GM21423 (cell line): ENCODE data around the gene PNPLA2.
A peak's percentile ranks its signal among the peaks of the same experiment; 100 is the strongest.

ENCODE experiments used
- ATAC-seq: cut with Tn5 transposase; IDR thresholded peaks from one replicate; pipeline ENCODE4 v1.9.1; 2021; ENCODE audit warnings: mild to moderate bottlenecking, moderate library complexity; ENCODE audit not compliant: unreplicated experiment

PNPLA2 gene

DNA sequence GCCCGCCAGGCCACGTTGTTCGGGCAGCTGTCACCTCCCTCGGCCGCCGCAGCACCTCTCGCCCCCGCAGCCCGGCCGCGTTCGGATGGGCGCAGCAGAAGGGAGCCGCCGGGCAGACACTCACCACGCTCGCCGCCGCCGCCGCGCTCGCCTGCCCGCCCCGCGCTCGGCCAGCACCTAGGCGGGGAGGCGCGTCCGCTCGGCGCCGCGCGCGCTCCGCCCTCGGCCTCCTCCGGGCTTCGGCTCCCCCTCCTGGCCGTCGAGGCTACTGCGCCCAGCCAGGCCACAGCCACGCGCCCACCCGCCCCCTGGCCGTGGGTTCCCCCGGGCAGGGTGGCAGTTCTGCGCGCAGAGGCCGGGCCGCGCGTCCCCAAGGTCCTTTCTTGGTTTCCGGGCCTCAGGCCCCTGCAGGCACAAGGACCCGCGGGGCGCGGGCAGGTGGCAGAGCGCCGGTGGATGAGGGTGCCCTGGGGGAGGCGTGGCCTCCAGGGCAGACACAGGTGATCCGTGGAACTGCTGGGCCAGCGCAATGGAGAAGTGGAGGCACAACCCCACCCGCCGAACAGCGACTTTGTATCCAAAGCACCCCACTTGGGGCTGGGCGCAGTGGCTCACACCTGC, 20.5 kb upstream of the PNPLA2 start, which contains the start of gene SLC25A22:
TSS of gene SLC25A22 (minus strand) at position 189 of the 621 bp plus-strand sequence. CDS start 3,275 bp downstream, outside the sequence.
- peak; percentile 53 for ATAC-seq

DNA sequence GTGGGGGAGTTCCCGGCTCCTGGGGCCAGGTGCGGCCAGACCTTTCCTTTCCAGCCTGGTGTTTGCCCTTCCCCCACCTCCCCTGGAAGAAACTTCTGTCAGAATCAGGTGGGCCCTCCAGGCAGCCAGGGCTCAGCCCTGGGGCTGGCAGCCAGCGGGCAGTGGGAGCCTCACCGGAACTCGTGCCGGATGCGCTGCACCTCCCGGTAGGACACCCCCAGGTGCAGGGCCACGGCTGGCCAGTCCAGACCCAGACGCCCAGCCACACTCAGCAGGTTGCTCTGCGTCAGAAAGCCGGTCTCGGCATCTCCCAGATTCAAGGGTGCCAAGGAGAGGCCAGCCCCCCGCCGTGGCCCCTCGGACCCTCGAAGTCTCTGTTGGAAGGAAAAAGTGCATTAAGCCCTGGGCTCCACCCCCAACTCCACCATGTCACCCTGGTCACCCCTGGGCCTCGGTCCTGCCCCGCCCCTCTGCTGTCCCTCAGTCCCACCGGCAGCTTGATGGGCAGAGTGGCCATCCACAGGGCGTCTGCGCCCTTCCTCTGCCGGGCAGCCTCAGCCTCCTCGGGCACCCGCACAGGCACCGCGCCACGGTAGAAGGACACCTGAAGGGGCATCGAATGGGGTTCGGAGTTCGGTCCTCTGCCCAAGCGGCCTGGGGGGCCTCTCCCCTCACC, 18.9 kb upstream of the PNPLA2 start:
- ATAC-seq: no peak

DNA sequence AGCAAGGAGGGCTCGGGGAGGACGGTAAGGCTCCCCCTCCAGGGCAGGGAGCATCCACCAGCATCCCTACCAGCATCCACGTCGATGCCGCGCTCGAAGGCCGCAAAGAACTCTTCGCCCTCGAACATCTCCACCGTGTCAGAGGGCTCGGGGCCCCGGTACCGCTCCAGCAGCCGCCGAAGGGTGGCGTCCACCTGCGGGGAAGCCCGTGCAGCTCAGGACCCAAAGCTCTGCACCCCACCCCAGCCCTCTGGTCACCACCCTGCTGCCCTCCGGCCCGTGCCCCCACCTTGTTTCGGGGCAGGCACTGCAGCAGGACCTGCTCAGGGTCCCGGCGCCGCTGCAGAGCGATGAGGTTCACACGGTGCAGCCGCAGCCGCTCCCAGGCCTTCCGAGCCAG, 18.2 kb upstream of the PNPLA2 start:
- no peak for ATAC-seq

DNA sequence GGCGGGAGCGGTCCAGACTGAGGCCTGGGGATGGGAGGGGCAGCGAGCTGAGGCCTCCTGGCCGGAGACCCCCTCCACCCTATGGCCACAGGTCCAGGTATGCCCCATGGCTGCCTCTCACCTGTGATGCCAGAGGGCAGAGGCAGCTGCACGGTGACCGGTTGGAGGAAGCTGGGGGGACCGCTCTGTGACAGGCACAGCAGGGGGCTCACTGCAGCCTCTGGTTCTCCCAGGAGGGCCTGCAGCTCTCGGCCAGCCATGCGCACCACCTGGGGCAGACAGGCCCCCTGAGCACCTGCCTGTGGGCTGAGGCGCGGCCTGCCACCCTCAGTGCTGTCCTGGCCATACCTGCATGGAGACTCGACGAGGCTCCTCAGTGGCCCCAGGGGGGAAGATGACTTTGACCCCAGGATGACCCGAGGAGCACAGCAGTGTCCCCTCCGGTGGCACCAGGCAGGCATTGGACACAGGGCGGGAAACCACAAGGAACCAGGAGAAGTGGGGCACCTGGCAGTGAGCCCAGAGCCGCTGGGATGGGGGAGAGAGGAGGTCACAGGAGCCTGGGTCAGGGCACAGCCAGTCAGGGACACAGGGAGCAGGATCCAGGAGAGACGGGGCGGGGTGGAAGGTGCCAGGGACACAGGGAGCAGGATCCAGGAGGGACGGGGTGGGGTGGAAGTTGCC, 17.5 kb upstream of the PNPLA2 start:
- no peak for ATAC-seq

DNA sequence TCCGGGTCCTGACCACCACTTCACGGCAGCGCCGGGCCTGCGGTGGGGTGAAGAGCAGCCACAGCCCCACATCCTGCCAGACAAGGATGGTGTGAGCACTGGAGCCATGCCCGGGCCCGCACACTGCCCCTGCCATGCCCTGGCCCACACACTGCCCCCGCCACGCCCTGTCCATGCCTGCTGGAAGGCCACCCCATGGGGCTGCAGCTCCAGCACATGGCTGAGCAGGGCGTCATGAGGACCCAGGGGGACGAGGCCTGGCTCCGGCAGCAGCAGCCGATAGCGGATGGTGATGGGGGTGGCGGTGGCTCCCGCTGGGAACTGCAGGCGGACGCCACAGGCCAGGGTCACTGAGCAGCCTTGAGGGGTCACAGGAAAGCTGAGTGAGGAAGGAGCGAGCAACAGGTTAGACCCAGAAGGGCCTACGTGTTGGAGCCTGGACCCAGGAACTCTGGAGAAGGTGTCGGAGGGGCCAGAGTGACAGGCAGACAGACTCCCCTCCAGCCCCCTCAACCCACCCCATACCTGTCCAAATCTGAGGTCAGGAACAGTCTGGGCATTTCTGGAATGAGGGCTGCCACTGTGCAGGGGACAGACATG, 16.6 kb upstream of the PNPLA2 start:
- ATAC-seq: no peak

DNA sequence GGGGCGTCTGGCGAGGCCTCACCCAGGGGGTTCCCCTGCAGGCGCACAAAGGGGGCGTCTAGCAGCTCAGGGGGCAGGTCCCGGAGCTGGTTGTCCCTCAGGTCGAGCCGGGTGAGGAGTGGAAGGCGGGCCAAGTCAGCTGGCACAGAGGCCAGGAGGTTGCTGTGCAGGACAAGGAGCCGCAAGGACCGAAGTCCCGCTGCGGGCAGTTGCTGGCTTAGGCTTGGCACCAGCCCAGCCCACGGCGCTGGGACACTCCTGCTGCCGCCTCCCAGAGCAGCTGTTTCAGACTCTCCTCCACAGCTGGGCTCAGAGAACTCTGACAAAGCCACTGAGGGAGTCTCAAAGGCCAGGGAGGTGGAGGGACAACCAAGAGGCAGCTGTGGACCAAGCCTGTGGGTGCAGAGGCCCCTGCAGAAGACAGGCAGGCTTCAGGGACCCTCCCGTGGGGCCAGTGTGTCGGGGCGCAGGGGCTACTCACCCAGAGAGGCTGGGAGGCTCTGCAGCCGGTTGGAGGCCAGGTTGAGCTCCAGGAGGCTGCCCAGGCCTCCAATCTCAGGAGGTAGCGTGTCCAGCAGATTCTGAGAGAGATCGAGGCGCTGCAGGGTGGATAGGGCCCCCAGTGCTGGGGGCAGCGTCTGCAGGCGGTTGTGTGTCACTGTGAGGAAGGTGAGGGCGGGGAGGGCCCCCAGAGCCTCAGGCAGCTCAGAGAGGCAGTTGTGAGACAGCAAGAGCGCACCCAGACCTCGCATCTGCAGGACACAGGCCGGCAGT, 15.8 kb upstream of the PNPLA2 start:
- no peak for ATAC-seq

DNA sequence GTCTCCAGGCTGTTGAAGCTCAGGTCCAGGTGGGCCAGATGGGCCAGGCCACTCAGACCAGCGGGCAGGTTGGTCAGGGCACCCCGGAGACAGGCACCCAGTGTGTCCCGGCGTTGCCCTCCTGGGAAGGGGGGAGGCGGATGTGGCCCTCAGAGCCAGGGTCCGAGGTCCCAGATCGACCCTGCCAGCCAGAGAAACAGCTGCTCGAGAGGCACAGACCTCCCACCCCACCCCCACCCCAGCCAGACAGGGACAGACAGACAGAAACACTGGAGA, 15.3 kb upstream of the PNPLA2 start:
- no peak for ATAC-seq

DNA sequence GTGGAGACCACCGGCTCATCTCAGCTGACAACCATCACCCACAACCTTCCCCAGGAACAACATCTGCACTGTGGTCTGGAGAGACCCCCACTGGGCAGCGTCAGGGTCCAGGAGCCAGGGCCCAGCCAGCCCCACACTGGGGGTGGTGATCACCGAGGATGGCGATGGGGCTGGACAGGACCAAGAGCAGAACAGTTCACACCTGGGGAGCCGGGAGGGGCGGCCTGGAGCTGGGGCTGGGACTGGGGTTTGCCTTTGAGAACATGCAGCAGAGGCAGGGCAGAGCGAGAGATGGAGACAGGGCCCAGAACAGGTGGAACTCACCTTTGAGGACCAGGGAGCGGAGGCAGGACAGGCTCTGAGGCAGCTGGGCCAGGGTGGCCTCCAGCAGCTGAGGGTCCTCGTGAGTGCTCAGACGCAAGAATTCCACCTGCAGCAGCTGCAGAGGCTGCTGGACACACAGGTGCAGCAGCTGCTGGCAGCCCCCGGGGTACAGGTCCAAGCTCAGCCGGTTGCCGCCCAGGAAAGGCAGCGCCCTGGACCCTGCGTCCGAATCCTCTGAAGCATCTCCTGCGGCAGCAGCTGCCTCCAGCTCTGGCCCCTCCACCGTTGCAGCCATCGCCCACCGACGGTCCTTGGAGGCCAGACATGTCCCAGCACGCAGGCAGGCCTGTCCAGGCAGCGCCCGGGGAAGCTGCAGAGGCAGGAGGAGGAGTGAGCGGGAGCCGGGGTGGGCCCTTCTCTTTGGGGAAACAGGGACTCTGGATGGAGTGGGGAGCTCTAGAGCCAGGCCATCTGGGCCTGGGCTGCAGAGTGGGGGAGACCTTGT, 14.7 kb upstream of the PNPLA2 start:
- no peak for ATAC-seq

DNA sequence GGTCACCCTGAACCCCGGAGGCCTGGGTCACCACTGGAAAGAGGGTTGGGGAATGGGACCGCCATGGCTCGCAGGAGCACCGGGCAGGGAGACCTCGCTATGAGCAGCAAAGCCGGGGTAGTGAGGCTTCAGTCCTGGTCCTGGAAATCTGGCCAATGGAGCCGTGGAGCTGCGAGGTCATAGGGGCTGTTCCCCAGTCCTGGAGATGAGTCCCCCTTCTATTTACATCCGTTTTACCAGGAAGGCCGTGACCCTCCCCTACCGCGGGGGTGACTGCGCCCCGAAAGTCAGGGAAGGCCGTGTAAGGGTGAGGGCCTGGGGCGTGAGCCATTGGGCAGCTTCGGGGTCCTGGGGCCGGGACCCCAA, 14.1 kb upstream of the PNPLA2 start:
- ATAC-seq: no peak

DNA sequence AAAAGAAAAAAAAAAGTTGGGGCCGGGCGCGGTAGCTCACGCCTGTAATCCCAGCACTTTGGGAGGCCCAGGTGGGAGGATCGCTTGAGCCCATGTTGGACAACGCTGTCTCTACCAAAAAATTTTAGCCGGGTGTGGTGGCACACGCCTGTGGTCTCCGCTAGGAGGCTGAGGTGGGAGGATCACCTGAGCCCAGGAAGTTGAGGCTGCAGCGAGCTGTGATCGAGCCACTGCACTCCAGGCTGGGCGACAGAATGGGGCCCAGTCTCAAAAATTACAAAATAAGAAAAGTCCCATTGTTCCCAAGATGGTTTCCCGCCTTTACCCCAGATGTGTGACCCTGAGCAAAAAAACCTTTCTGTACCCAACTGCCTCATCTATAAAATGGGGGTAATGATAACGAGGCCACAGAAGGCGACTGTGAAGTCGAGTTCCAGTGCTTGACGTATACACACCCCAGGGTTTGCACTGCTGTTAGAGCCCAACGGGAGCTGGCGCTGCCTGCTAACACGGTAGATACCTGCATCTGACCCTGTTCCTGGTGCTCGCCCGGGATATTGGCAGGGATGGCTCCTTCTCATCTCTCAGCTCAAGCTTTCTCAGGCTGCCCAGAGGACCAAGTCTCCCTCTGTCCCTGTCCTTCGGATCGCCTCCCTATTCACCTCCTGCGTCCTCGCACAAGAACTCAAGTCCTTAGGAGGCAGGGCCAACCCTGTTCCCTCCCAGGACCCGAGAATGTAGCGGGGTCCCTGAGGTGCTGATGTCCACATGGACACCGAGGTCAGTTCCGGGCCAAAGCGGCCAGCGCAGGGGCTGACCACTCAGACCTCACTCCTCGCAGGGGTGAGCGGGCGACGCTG, 10.1 kb upstream of the PNPLA2 start:
- ATAC-seq: no peak

DNA sequence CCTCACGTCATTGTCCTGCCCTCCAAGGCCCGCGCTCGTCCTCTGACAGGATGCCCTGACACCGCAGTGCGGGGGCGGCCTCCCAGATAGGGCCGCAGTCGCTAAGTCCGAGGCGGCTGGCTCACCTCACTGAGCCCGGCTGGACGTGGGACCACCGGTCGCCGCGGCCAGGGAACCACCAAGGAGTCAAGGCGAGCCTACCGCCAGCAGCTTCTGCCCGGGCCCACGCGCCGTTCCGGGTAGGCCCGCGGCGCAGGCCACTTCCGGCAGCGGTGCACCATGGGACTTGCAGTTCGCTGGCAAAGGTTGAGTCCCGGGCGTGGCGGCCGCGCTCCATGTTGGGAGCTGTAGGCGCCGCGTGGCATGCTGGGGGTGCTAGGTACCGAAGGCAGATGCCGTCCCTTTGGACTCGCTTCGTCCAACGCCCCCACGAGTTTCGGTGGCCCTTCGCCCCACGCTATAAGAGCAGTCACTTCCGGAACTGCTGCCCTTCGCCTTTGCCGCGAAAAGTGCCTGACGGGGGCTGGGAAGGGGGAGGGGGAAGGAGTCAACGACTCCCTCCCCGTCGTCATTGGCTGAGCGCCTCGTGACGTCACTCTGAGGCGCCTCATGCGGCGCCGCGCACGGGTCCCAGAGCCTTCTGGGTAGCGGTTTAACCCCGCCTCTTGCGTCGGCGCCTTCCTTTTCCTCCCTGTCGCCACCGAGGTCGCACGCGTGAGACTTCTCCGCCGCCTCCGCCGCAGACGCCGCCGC, 9.3 kb upstream of the PNPLA2 start, which contains the start of gene RPLP2:
TSS of gene RPLP2 (plus strand) at position 681 of the 753 bp plus-strand sequence. CDS start 268 bp downstream, outside the sequence.
- peak; percentile 71 for ATAC-seq

DNA sequence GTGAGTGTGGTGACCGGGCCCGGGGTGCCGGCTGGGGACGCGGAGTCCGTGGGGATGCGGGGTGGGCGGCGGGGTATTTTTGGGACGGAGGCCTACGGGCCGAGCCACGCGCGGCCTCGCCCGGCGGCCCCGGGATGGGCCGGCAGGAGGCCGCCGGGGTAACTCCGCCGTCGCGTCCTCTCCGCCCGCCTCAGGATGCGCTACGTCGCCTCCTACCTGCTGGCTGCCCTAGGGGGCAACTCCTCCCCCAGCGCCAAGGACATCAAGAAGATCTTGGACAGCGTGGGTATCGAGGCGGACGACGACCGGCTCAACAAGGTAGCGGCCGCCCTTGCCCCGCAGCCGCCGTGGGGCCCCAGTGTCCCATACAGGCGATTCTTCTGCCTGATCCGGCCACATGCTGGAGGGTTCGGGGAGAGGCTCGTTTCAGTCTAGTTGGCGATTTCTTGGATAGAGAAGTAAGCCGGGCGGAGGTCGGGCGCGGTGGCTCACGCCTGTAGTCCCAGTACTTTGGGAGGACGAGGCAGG, 8.6 kb upstream of the PNPLA2 start:
- peak; percentile 5 for ATAC-seq

DNA sequence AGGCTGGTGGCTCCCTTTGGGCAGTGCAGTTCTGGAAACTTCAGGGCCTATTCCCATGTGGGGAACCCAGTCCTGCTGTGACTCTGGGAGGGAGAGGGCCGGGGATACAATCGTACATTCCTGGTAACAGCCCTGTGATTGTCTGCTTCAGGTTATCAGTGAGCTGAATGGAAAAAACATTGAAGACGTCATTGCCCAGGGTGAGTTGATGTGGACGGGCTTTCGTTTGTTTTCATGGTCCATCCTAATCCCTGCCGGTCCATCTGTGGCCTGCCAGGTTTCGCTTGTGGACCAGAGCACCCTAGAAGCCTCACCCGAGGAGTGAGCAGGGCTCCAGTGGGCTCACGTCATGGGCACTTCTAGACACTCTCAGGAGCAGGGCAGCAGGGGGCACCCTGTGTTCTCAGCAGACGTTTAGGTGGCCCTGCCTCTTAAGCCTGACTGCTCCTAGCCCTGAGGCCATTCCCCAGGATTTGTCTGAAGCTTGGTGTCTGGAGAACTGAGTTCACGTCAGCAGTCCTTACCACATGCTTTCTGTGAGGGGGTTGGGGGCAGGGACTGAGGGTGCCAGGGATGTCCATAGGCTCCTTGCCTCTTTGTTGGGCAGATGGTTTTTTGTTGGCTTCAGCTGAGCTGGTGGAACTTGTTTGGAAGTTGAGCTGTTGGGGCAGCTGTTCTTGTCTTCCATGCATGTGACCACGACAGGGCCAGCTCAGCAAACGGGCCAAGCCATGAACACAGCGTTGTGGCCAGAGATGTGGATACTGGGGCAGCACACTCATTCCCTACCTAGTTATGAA, 7.1 kb upstream of the PNPLA2 start:
- ATAC-seq: no peak

DNA sequence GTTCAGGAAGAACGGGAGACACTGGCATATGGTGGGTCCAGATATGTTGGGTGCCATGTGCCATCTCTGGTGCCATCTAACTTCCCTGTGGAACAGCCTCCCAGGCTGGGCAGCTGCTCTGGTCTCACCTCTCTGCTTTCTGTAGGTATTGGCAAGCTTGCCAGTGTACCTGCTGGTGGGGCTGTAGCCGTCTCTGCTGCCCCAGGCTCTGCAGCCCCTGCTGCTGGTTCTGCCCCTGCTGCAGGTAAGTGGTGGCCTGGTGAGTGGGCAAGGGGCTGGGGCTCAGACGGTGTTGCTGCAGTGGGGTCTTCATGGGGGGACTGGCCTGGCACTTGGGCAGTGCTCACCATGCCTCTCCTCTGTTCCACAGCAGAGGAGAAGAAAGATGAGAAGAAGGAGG, 6.3 kb upstream of the PNPLA2 start:
- ATAC-seq: no peak

DNA sequence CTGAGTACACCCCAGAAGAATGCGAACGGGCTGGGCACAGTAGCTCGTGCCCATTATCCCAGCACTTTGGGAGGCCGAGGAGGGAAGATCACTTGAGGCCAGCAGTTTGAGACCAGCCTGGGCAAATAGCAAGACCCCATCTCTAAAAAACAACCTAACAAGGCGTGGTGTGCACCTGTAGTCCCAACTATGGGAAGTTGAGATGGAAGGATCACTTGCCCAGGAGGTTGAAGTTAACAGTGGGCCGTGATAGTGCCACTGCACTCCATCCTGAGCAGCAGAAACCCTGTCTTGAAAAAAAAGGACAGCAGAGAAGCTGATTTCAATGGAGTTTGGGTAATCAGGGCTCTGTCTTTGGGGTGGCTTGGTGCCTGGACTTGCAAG, 5.7 kb upstream of the PNPLA2 start:
- ATAC-seq: no peak

DNA sequence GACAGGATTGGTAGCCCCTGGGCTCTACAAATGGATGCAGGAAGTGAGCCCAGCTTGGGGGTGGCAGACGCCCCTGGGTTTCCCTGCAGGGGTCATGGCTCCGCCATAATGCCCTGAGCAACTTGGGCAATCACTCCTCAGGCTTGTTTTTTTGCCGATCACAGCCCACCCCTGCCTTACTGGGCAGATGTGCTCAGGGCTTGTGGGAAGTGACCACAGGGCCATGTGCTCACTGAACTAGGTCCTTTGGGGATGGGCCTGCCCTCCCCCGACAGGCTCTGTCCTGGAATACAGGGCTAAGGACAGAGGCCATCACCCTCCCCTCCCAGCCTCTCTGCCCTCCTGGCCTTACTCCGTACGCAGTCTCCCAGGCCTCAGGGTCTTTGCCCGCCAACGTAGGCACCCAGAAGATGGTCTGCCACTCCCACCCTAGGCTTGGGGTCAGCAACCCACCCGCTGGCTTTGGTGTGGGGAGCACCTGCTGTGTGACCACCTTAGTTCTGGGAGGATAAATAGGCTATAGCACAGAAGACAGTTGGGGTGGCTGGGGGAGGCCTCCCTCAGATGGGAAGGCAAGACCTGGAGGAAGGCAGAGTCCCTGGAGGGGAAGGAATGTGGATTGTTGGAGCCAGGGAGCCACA, 5.1 kb upstream of the PNPLA2 start:
- no peak for ATAC-seq
